H1 (cell line): ENCODE measurements around the gene GSPT1.

ENCODE experiments used
- EP300 ChIP-seq, 2 experiments: IDR thresholded peaks; 1 replicate in 1 of 2; 2 replicates in 1 of 2; pipeline ENCODE4 v1.6.1; 2011 to 2012; ENCODE audit warnings: low read depth in 2 of 2, low read length in 2 of 2, mild to moderate bottlenecking in 2 of 2, borderline replicate concordance in 1 of 2, inconsistent platforms in 1 of 2, moderate library complexity in 1 of 2
- GABPA ChIP-seq: IDR thresholded peaks from 2 replicates; pipeline ENCODE4 v1.6.1; 2011; ENCODE audit warnings: mild to moderate bottlenecking, low read length, moderate library complexity, borderline replicate concordance; ENCODE audit not compliant: insufficient read depth
- HDAC2 ChIP-seq, 2 experiments: fragments of 300-600 bp in 1 of 2; sonication (generic) in 1 of 2; IDR thresholded peaks; 2 replicates each; pipeline ENCODE4 v1.6.1; 2011 to 2012; ENCODE audit warnings: low read depth in 2 of 2, low read length in 2 of 2, mild to moderate bottlenecking in 2 of 2, moderate library complexity in 2 of 2, borderline replicate concordance in 1 of 2, inconsistent platforms in 1 of 2
- POLR2A ChIP-seq, 2 experiments: IDR thresholded peaks; 1 replicate in 1 of 2; 2 replicates in 1 of 2; pipeline ENCODE4 v1.6.1; 2011; ENCODE audit warnings: low read depth in 2 of 2, low read length in 2 of 2, mild to moderate bottlenecking in 2 of 2; ENCODE audit errors: control extremely low read depth in 1 of 2
- POLR2AphosphoS5 ChIP-seq: IDR thresholded peaks from 2 replicates; pipeline ENCODE4 v1.6.1; 2011; ENCODE audit warnings: low read depth, low read length
- TCF12 ChIP-seq: IDR thresholded peaks from 2 replicates; pipeline ENCODE4 v1.6.1; 2011; ENCODE audit warnings: low read depth, mild to moderate bottlenecking, low read length
- TF ChIP-seq, protein P1 (sequence below), 3 experiments: IDR thresholded peaks; 1 replicate in 2 of 3; 2 replicates in 1 of 3; pipeline versions ENCODE4 v1.5.1 to v1.6.1; 2011; ENCODE audit warnings: low read length in 3 of 3, mild to moderate bottlenecking in 3 of 3, inconsistent platforms in 2 of 3, low read depth in 1 of 3, moderate library complexity in 1 of 3; ENCODE audit not compliant: insufficient read depth in 1 of 3; ENCODE audit errors: control extremely low read depth in 1 of 3
- TF ChIP-seq, protein P2 (sequence below): IDR thresholded peaks from 2 replicates; pipeline ENCODE4 v1.6.1; 2012; ENCODE audit warnings: inconsistent platforms
- TF ChIP-seq, protein P3 (sequence below): IDR thresholded peaks from 2 replicates; pipeline ENCODE4 v1.6.1; 2012; ENCODE audit warnings: inconsistent platforms

- TF ChIP-seq, protein P1, sequence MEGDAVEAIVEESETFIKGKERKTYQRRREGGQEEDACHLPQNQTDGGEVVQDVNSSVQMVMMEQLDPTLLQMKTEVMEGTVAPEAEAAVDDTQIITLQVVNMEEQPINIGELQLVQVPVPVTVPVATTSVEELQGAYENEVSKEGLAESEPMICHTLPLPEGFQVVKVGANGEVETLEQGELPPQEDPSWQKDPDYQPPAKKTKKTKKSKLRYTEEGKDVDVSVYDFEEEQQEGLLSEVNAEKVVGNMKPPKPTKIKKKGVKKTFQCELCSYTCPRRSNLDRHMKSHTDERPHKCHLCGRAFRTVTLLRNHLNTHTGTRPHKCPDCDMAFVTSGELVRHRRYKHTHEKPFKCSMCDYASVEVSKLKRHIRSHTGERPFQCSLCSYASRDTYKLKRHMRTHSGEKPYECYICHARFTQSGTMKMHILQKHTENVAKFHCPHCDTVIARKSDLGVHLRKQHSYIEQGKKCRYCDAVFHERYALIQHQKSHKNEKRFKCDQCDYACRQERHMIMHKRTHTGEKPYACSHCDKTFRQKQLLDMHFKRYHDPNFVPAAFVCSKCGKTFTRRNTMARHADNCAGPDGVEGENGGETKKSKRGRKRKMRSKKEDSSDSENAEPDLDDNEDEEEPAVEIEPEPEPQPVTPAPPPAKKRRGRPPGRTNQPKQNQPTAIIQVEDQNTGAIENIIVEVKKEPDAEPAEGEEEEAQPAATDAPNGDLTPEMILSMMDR (IDR thresholded peaks at IDR 0.05; ENCODE audit: control extremely low read depth in 1 of 3, insufficient read depth in 1 of 3, low read depth in 1 of 3, low read length in 3 of 3) = no peak
- TF ChIP-seq POLR2AphosphoS5 (no peak), GABPA (no peak), POLR2A (IDR thresholded peaks at IDR 0.05; ENCODE audit: control extremely low read depth in 1 of 2, low read depth in 2 of 2, low read length in 2 of 2) (no peak), HDAC2 (IDR thresholded peaks at IDR 0.05; ENCODE audit: borderline replicate concordance in 1 of 2, low read depth in 2 of 2, low read length in 2 of 2) (no peak), TCF12 (no peak), EP300 (IDR thresholded peaks at IDR 0.05; ENCODE audit: borderline replicate concordance in 1 of 2, low read depth in 2 of 2, low read length in 2 of 2) (no peak)
- TF ChIP-seq, protein P2, sequence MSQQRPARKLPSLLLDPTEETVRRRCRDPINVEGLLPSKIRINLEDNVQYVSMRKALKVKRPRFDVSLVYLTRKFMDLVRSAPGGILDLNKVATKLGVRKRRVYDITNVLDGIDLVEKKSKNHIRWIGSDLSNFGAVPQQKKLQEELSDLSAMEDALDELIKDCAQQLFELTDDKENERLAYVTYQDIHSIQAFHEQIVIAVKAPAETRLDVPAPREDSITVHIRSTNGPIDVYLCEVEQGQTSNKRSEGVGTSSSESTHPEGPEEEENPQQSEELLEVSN = no peak
- TF ChIP-seq, protein P3, sequence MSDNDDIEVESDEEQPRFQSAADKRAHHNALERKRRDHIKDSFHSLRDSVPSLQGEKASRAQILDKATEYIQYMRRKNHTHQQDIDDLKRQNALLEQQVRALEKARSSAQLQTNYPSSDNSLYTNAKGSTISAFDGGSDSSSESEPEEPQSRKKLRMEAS = no peak
Measured at GRCh38 chr16:11890231-11890965, 25.4 kb downstream of the GSPT1 start.
